NT2/D1 (cell line): ENCODE results near the gene QKI.

ENCODE experiments used
- YY1 ChIP-seq: IDR thresholded peaks from 2 replicates; pipeline ENCODE4 v1.6.1; 2011; ENCODE audit not compliant: insufficient read length, insufficient read depth
- ZNF274 ChIP-seq: IDR thresholded peaks from 2 replicates; pipeline ENCODE4 v1.6.1; 2011; ENCODE audit warnings: mild to moderate bottlenecking, low read depth, low read length

DNA sequence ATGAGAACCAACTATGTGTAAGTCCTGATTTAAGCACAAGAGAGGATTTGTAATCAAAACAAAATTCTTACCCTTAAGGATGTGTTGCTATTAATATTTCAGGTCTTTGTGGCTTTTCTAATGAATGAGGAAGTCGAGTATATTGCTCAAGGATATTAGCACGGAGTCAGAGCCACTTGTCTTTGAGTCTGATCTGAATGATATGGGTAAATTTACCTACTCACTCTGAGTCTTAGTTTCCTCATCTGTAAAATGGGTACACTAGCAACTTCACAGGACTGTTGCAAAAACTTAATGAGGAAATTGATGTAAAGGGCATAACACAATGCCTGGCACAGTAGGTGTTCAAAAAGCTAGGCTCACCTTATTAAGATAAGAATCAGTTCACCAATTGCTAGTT lies 30.0 kb upstream of the QKI start:
- no peak for TF ChIP-seq YY1
- no peak for TF ChIP-seq ZNF274
